Endothelial cell of umbilical vein (primary cell): Measurements from ENCODE around the gene WDR55. TPM values are rescaled to one million over a fixed set of nuclear protein-coding genes. Genes with fewer than 3 reads are reported as not detected.

ENCODE experiments used
- BruUV-seq: library from RNA; stranded (reverse); fragments of 400-500 nt; replicated peaks from 2 replicates; lab custom pipeline; 2021; lab: Mats Ljungman, UMichigan
- CTCF ChIA-PET: fragments of 300-600, 350-600 bp; sonication (Branson Sonifier 250); formaldehyde crosslinking; loops from one replicate; lab custom pipeline; 2021; ENCODE audit warnings: antibody characterized with exemption, inconsistent platforms; lab: Charles Lee
- POLR2A ChIA-PET: fragments of 300-600, 350-600 bp; sonication (Branson Sonifier 250); formaldehyde crosslinking; loops from one replicate; lab custom pipeline; 2021; ENCODE audit warnings: antibody characterized with exemption, inconsistent platforms; lab: Charles Lee
- DNase-seq: peaks from one replicate; pipeline ENCODE4 v3.0.0-alpha.2; 2011; ENCODE audit warnings: low read depth, low spot score
- FAIRE-seq: peaks from 2 replicates; lab custom pipeline; 2011; peaks lifted over from hg19 to GRCh38; lab: Jason Lieb, UNC
- H2AFZ ChIP-seq: 2 replicates; pipeline ENCODE4 v1.6.0; 2012; ENCODE audit warnings: low read depth, low read length, control low read depth, inconsistent platforms
- H3K27ac ChIP-seq: 2 replicates; pipeline ENCODE4 v1.5.1; 2011; ENCODE audit warnings: low read depth, mild to moderate bottlenecking, control low read depth, low read length, moderate library complexity; ENCODE audit not compliant: insufficient read depth
- H3K27me3 ChIP-seq, 2 experiments: 2 replicates each; pipeline versions ENCODE4 v1.6.0 to v1.6.1; 2011; ENCODE audit warnings: low read length in 2 of 2, mixed read lengths in 1 of 2; ENCODE audit not compliant: control insufficient read depth in 2 of 2, insufficient read depth in 2 of 2
- H3K36me3 ChIP-seq, 2 experiments: 2 replicates in 1 of 2; 3 replicates in 1 of 2; pipeline ENCODE4 v1.5.1; 2011; ENCODE audit warnings: low read length in 2 of 2, mild to moderate bottlenecking in 1 of 2, moderate library complexity in 1 of 2; ENCODE audit not compliant: control insufficient read depth in 2 of 2, insufficient read depth in 2 of 2; ENCODE audit errors: extremely low read depth in 1 of 2
- H3K4me1 ChIP-seq: 3 replicates; pipeline ENCODE4 v1.5.1; 2011; ENCODE audit warnings: mild to moderate bottlenecking, low read length; ENCODE audit not compliant: control insufficient read depth, insufficient read depth; ENCODE audit errors: extremely low read depth
- H3K4me2 ChIP-seq: 2 replicates; pipeline ENCODE4 v1.6.1; 2011; ENCODE audit warnings: low read length, control low read depth, mixed read lengths; ENCODE audit not compliant: insufficient read depth
- H3K4me3 ChIP-seq, 3 experiments: fragments of 200-600 bp in 1 of 3; sonication (generic), shearing (Covaris generic) in 1 of 3; replicated peaks in 1 of 3; 2 replicates each; pipeline ENCODE4 v1.5.1; 2011 to 2016; ENCODE audit warnings: control low read depth in 3 of 3, low read length in 3 of 3, mild to moderate bottlenecking in 2 of 3, inconsistent platforms in 1 of 3, low read depth in 1 of 3, moderate library complexity in 1 of 3; ENCODE audit not compliant: insufficient read depth in 1 of 3
- H3K79me2 ChIP-seq: 2 replicates; pipeline ENCODE4 v1.6.0; 2012; ENCODE audit warnings: low read length, inconsistent platforms; ENCODE audit not compliant: control insufficient read depth, insufficient read depth
- H3K9ac ChIP-seq: replicated peaks from 2 replicates; pipeline ENCODE3; 2011; ENCODE audit warnings: low read length, control low read depth; ENCODE audit not compliant: insufficient read depth; ENCODE audit errors: extremely low read depth
- H3K9me1 ChIP-seq: replicated peaks from 3 replicates; pipeline ENCODE4 v1.6.0; 2011; ENCODE audit warnings: mild to moderate bottlenecking, low read length; ENCODE audit not compliant: control insufficient read depth, insufficient read depth; ENCODE audit errors: extremely low read depth
- H3K9me3 ChIP-seq: replicated peaks from 2 replicates; pipeline ENCODE4 v1.5.1; 2012; ENCODE audit warnings: low read length, inconsistent platforms; ENCODE audit not compliant: control insufficient read depth, insufficient read depth
- H4K20me1 ChIP-seq: replicated peaks from 2 replicates; pipeline ENCODE3; 2011; ENCODE audit warnings: mild to moderate bottlenecking, low read length; ENCODE audit not compliant: control insufficient read depth, insufficient read depth; ENCODE audit errors: extremely low read depth
- CTCF ChIP-seq, 2 donors: IDR thresholded peaks; 1 replicate in 1 of 2; 2 replicates in 1 of 2; pipeline ENCODE4 v1.5.1; 2011; ENCODE audit warnings: low read length in 2 of 2, mild to moderate bottlenecking in 2 of 2, moderate library complexity in 2 of 2, control low read depth in 1 of 2, inconsistent platforms in 1 of 2, low read depth in 1 of 2; ENCODE audit not compliant: insufficient read depth in 1 of 2; ENCODE audit errors: extremely low read depth in 1 of 2
- EZH2 ChIP-seq: IDR thresholded peaks from 2 replicates; pipeline ENCODE4 v1.6.1; 2012; ENCODE audit warnings: borderline replicate concordance, low read depth, mild to moderate bottlenecking, moderate library complexity, low read length, inconsistent platforms; ENCODE audit not compliant: severe bottlenecking
- FOS ChIP-seq: IDR thresholded peaks from 2 replicates; pipeline ENCODE4 v1.6.1; 2011; ENCODE audit warnings: mild to moderate bottlenecking, low read length, moderate library complexity, borderline replicate concordance; ENCODE audit not compliant: insufficient read depth
- GATA2 ChIP-seq: IDR thresholded peaks from 2 replicates; pipeline ENCODE4 v1.7.0; 2011; ENCODE audit warnings: low read depth, mild to moderate bottlenecking, moderate library complexity, mixed read lengths, low read length; ENCODE audit not compliant: insufficient read length, insufficient read depth
- JUN ChIP-seq: IDR thresholded peaks from 2 replicates; pipeline ENCODE4 v1.6.1; 2011; ENCODE audit warnings: borderline replicate concordance, low read depth; ENCODE audit not compliant: insufficient read length, insufficient read depth
- MAX ChIP-seq: IDR thresholded peaks from 2 replicates; pipeline ENCODE4 v1.6.1; 2011; ENCODE audit not compliant: insufficient read depth, insufficient read length
- MYC ChIP-seq: IDR thresholded peaks from one replicate; pipeline ENCODE4 v1.6.1; 2011; ENCODE audit warnings: mild to moderate bottlenecking, low read depth, low read length
- POLR2A ChIP-seq: IDR thresholded peaks from 2 replicates; pipeline ENCODE4 v1.6.1; 2012; ENCODE audit warnings: low read depth, mild to moderate bottlenecking, control low read depth, low read length
- POLR2AphosphoS5 ChIP-seq: IDR thresholded peaks from 2 replicates; pipeline ENCODE4 v1.6.1; 2012; ENCODE audit warnings: low read depth, mild to moderate bottlenecking, control low read depth, low read length, moderate library complexity; ENCODE audit not compliant: insufficient read depth
- dilution Hi-C: fragments of 300-500 bp; cut with MboI; formaldehyde crosslinking; loops from one replicate; pipeline ENCODE4 v1.15.0; 2019; ENCODE audit warnings: low sequenced_read_pairs; ENCODE audit not compliant: extremely low pct_ligation_motif_present
- intact Hi-C: fragments of 100-400 bp; cut with micrococcal nuclease; formaldehyde crosslinking; loops from one replicate; pipeline ENCODE4 v1.10.0; 2022
- polyA plus RNA-seq, 4 experiments: library from polyadenylated mRNA; depleted of rRNA in 3 of 4; stranded (reverse) in 3 of 4; unstranded in 1 of 4; fragments of >200 nt; gene quantifications; 2 replicates each; pipeline versions ENCODE4 v1.2.1 to v1.2.3, GENCODE V29; 2011 to 2012; ENCODE audit warnings: missing spikeins in 1 of 4
- total RNA-seq: library from RNA; stranded (reverse); gene quantifications from 2 replicates; pipeline ENCODE4 v1.2.3, GENCODE V29; 2021

WDR55 gene
- total and polyA plus RNA-seq, 2 donors (not counting 3 experiments of a cell fraction or from before 2014, with no cell fraction given): 17.5 to 25.3 TPM

DNA sequence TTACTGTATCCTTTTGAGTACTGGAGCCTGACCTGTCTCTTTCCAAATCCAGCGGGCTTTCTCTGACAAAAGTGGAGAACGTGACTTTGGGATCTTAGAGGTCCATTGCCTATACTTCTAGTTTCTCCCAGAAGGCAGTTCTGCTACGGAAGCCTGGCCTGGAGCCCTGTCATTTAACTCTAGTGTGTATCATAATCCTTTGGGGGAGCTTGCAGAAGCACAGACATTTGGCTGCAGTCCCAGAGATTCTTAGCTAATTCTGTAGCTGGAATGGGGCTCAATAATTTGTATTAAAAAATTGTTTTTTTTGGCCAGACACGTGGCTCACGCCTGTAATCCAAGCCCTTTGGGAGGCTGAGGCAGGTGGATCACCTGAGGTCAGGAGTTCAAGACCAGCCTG lies 29.6 kb downstream of the WDR55 start:
- peaks cover 39% of the 10 kb centered on the region for H3K79me2 ChIP-seq
- ChIA-PET CTCF (no interaction called here), POLR2A (no interaction called here)

More for the DNA sequence above, 29.6 kb downstream of the WDR55 start:
- Histone ChIP-seq H3K9ac (no peak overlapping the region), H3K36me3 (peaks cover 39 to 41% of the 10 kb centered on the region in 2 experiments), H3K27ac (no peak overlapping the region), H4K20me1 (no peaks in the 10 kb centered on the region), H3K4me1 (peaks cover 13% of the 10 kb centered on the region), H3K4me2 (no peak overlapping the region), H3K9me3 (no peaks in the 10 kb centered on the region), H3K4me3 (no peak overlapping the region), H2AFZ (no peak overlapping the region), H3K9me1 (no peaks in the 10 kb centered on the region), H3K27me3 (no peaks in the 10 kb centered on the region)
- TF ChIP-seq POLR2A: no peak
- TF ChIP-seq MYC: no peak
- no peak for TF ChIP-seq FOS
- no peak for TF ChIP-seq JUN
- no peak for TF ChIP-seq GATA2
- no peak for TF ChIP-seq EZH2
- TF ChIP-seq CTCF (IDR thresholded peaks at IDR 0.05; ENCODE audit: extremely low read depth in 1 of 2, insufficient read depth in 1 of 2, low read depth in 1 of 2, low read length in 2 of 2): no peak
- no peak for TF ChIP-seq POLR2AphosphoS5
- TF ChIP-seq MAX: no peak
- no TSS peak for BruUV-seq
- intact Hi-C loops: no loop called here
- dilution Hi-C loops: no loop called here
- FAIRE-seq: no peak
- no peak for DNase-seq
